HG03575 (cell line): Measurements from ENCODE around the gene RAB39B.
A peak's percentile ranks its signal among the peaks of the same experiment; 100 is the strongest.
"Not testable (repeated sequence)": the region's sequence is repeated elsewhere in the genome, so short reads cannot be mapped to it uniquely, and the experiment has no call there.

ENCODE experiments used
- ATAC-seq: cut with Tn5 transposase; IDR thresholded peaks from one replicate; pipeline ENCODE4 v1.9.1; 2021; ENCODE audit not compliant: unreplicated experiment, insufficient number of reproducible peaks, low FRiP score; ENCODE audit errors: extremely low read depth

The RAB39B gene, protein sequence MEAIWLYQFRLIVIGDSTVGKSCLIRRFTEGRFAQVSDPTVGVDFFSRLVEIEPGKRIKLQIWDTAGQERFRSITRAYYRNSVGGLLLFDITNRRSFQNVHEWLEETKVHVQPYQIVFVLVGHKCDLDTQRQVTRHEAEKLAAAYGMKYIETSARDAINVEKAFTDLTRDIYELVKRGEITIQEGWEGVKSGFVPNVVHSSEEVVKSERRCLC

GRCh38 chrX:155263854-155264628, at the start of gene RAB39B:
TSS of gene RAB39B (minus strand) at chrX:155264491. CDS start at chrX:155264288, 203 bp downstream.
- peak; percentile 57 for ATAC-seq

DNA sequence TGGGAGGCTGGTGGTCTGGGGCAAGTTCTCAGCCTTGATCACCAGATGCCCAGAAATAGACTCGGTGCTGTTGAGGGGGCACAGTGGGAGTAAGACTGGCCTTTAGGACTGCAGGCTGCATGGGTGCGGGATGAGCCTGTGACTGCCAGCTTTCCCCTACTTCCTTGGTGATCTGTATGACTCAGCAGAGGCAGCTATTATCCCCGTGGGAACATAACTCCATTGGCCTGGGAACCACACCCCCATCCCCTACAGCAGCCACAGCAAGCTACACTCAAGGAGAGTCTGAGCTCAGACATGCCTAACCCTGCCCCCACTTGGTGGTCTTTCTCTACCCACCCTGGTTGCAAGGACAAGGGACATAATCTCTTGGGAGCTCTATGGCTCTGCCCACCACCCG, 49.5 kb upstream of the RAB39B start:
- ATAC-seq: no peak

DNA sequence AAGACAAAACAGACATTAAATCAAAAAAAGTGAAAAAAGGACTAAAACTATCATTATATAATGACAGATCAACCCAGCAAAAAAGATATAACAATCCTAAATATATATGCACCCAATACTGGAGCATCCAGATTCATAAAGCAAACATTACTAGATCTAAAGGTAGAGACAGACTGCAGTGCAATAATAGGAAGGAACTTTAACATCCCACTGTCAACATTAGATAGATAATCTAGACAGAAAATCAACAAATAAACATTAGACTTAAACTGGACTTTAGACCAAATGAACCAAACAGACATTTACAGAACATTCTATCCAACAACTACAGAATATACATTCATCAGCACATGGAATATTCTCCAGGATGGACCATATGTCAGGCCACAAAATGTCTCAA, 29.5 kb upstream of the RAB39B start:
- ATAC-seq: no peak

DNA sequence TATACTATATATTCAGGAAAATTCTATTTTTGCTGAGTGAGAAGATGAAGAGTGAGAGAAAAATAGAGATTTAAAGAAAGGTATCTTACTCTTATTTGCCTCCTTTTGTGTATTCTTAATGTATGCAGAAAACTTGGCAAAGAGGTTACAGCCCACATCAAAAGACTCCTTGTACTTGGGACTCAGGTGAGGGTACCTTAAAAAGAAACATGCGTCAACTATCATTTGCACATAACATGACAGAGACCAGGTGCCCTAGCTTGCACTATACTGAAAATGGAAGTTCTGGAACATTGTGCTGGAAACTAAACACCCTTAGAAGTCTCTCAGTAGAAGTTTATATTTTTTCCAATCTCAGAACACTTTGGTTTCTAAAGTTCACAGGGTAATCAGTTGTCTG, 15.6 kb upstream of the RAB39B start:
- no peak for ATAC-seq

GRCh38 chrX:155270969-155271368, 6.7 kb upstream of the RAB39B start:
- no peak for ATAC-seq

DNA sequence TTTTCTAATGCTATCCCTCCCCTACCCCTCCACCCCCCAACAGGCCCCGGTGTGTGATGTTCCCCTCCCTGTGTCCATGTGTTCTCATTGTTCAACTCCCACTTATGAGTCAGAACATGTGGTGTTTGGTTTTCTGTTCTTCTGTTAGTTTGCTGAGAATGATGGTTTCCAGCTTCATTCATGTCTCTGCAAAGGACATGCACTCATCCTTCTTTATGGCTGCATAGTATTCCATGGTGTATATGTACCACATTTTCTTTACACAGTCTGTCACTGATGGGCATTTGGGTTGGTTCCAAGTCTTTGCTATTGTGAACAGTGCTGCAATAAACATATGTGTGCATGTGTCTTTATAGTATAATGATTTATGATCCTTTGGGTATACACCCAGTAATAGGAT, 3.7 kb upstream of the RAB39B start:
- ATAC-seq: not testable (repeated sequence)

DNA sequence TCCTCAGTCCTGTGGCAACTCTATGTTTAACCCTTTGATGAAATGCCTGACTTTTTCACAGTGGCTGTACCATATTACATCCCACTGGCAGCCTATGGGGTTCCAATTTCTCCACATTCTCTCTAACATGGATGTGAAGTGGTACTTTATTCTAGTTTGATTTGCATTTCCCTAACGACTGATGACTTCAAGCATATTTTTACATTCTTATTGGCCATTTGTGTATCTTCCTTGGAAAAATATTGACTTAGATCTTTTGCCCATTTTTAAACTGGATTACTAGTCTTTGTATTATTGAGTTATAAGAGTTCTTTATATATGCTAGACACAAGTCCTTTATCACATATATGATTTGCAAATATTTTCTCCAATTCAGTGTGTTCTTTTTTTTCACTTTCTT, 2.1 kb upstream of the RAB39B start:
- ATAC-seq: no peak

DNA sequence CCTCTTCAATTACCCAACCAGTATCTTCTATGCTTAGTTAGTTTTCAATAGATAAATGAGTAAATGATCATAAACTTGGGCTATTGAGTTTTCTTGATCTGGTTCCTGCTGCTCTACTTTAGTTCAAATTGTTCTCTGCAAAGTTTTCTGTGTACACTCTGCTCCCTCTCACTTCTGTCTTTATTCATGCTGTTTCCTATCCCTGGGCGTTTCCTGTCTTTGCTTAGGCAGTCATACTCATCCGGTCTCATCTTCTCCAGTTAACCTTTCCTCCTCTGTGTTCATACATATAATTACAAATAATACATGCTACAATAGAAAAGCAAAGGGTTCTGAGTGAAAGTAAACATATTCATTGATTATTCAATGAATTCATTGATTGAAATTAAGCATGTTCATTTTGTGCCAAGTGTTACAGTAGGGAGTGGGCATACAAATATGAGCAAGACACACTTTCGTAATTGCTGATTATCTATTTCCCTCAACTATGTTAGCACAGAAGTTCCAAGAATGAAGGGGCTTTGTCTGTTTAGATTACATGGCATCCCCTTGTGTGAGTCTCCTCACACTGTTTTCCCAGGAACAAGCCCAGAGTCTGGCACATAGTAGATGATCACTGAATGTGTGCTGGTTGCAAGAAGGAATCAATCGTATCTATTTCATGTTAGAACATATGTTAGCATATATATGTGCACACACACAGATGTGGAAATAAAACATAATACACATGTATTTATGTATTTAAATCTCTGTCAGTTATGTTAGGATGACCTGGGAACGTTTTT, 1.1 kb downstream of the RAB39B start:
- no peak for ATAC-seq

GRCh38 chrX:155259752-155260151, 4.5 kb downstream of the RAB39B start:
- ATAC-seq: no peak

GRCh38 chrX:155251391-155251790, 12.9 kb downstream of the RAB39B start:
- ATAC-seq: no peak

GRCh38 chrX:155247497-155247896, 16.8 kb downstream of the RAB39B start:
- ATAC-seq: no peak

- ATAC-seq: no peak
These were observed 17.5 kb downstream of the RAB39B start for GRCh38 chrX:155246748-155247147.

DNA sequence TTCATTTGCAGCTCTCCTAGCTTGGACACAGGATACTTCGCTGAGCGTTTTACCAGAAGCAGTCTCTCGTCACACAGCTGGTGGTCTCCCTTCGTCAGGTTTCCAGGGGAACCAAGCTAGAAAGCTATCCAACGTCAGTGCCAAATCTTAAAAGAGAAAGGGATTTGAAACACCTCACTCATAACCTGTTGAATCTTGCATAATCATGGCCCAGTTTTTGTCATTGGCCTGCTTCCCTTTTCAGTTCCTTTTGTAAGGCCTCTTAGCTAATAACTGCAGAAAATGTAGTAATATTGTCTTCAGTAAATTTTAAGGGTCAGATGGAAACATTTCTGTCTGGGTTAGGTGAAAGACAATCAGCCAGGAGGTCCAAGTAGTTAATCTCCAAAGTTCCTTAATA, 22.0 kb downstream of the RAB39B start:
- no peak for ATAC-seq

DNA sequence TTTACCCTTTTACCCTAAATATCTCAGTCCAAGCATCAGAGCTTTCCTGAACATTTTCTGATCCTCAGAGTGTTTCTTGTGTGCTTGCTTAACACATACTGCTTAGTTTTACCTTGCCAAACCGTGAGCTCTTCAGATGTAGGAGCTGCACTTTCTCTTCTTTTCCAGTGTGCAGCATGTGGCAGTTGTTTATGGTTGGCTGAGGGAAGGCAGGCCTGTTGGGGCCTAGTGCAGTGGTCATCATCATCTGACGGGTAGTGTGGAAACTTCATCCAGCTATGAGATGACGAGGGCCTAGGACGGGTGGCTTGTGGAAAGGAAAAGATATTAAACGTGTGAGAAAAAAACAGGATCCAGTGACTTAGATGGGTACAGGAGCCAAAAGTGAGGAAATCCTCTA, 26.6 kb downstream of the RAB39B start:
- ATAC-seq: no peak

- ATAC-seq: no peak
These were observed 28.4 kb downstream of the RAB39B start for GRCh38 chrX:155235891-155236290.

DNA sequence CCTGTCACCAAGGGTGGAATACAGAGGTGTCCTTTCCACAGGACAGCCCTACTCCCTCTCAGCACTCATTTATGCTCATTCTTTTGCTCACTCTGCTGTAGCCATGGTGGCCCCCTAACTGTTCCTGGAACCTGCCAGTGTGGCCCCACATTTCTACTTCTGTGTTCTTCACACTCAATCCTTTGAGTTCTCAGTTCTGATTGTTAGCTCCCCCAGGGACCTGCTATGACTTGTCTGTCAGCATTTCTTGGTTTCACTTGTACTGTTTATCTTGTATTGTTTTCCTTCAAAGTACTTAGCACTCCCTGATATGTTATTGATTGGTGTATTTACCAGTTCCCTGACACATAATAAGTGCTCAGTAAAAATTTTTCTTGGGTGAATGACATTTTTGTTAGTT, 33.1 kb downstream of the RAB39B start:
- ATAC-seq: no peak

DNA sequence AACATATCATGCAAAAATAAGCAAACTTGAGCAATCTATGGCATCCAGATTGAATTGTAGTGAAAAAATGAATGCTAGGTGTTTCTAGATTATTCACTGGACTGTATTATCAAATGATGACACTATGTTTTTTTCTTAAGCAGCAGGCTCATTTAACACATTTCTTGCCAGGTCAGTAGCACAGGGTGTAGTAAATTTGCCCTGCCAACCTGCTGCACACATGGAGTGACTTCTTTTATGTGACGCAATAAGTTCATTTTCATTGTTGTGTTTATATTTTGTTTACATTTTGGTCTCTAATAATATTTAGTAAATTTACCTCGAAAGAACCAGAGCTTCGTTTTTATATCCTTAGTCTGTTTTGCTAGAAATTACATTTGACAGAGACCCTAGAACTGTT, 38.5 kb downstream of the RAB39B start:
- ATAC-seq: no peak

- ATAC-seq: not testable (repeated sequence)
These were observed 40.5 kb downstream of the RAB39B start for GRCh38 chrX:155223746-155224145.

GRCh38 chrX:155221351-155221750, 42.9 kb downstream of the RAB39B start:
- ATAC-seq: no peak

GRCh38 chrX:155218777-155219176, 45.5 kb downstream of the RAB39B start:
- ATAC-seq: no peak
